Dedifferentiated amniotic fluid mesenchymal stem cell (primary cell): ENCODE results near the gene CIC.
"Not testable (repeated sequence)": the region's sequence is repeated elsewhere in the genome, so short reads cannot be mapped to it uniquely, and the experiment has no call there.

Experiments
- DNase-seq: peaks from one replicate; pipeline ENCODE4 v3.0.0-alpha.2; 2016; ENCODE audit errors: extremely low spot score

The CIC gene

GRCh38 chr19:42313096-42313839 lies 44.2 kb downstream of the CIC start, which contains the start of gene TMEM145:
Gene TMEM145 (plus strand): TSS chr19:42313309. CDS start chr19:42313377, 68 bp downstream.
- DNase-seq = peak; percentile 17

DNA sequence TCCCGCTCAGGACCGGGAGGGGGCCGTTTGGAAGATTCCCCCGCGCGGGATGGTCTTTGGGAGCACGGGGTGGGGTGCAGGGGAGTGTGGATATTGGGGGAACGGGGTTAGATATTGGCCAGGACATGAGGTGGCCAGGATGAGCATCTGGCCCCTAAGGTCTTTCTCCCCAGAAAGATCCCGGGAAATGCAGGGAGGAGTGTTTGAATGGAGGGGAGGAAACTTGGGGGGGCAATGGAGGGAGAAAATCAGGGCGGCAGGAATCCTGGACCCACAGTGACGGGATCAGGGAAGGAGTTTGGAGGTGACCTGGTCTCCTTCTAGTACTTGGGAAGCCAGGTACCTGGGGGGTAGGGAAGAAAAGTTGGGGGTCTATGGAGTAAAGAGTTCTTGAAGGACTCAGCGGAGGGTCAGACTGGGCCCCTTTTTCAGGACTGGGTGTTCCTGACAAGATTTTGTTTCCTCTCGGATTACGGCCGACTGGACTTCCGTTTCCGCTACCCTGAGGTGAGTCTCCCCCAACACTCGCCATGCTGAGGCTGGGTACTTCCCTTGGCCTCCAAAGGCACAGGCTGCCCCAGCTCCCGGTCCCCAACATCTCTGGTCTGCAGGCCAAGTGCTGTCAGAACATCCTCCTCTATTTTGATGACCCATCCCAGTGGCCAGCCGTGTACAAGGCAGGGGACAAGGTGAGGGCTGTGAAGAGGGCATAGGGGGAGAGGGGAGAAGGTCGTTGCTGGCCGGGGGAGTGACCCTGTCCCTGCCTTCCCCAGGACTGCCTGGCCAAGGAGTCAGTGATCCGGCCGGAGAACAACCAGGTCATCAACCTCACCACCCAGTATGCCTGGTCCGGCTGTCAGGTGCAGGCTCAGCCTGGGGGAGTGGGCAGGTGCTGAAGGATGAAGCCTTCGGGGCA lies 45.0 kb downstream of the CIC start:
- no peak for DNase-seq

GRCh38 chr19:42315024-42315423 lies 46.0 kb downstream of the CIC start:
- no peak for DNase-seq

DNA sequence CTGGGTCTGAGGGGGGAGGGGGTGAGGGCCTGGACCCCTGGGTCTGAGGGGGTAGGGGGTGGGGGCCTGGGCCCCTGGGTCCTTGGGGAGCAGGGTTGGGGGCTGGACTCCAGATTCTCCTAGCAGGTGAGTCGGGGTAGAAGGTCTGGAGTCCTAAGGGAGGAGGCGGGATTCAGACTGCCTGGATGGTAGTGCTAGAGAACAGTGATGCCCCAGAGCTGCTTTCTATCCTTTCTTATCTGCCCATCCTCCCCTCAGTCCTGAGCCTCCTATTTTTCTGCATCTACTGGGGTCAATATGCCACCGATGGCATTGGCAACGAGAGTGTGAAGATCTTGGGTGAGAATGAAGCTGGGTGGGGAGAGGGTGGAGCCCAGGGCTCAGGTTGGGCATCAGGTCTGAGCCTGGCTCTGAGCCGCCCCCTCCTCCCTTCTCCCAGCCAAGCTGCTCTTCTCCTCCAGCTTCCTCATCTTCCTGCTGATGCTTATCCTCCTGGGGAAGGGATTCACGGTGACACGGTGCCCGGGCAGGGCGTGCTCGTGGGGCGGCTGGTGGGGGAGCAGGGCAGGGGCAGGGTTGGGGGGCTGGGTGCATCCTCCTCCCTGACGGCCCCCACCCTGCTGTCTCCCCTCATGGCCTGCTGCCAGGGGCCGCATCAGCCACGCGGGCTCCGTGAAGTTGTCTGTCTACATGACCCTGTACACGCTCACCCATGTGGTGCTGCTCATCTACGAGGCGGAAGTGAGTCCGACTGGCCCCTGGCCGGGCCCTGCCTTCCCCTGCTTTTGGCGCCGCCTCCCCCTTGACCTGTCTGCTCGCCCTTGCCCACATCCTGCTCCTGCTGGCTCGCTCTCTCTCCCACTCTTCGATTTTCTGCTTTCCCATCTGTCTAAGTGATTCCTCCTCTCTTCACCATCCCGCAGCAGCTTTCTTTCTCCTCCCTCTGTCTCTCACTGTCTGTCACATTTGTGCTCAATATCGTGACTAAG lies 47.5 kb downstream of the CIC start:
- DNase-seq = no peak

GRCh38 chr19:42317535-42317934 lies 48.5 kb downstream of the CIC start:
- DNase-seq = no peak

DNA sequence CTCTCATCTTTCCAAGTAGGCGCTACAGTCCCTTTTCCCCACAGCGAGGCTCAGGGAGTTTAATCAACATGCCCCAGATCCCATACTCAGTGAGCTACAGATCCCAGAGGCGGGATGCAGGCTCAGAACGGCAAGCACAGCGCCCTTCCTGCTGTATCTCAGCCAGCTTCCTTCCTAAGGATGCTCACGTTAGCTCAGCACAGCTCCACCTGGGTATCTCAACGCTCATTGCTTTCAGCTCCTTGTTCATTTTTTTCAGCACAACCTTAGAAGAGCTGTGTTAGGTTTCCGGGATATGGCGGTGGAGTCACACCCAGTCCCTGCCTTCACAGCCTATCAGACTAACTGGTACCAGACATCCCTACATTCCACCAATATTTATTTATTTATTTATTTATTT lies 53.3 kb downstream of the CIC start:
- no peak for DNase-seq

DNA sequence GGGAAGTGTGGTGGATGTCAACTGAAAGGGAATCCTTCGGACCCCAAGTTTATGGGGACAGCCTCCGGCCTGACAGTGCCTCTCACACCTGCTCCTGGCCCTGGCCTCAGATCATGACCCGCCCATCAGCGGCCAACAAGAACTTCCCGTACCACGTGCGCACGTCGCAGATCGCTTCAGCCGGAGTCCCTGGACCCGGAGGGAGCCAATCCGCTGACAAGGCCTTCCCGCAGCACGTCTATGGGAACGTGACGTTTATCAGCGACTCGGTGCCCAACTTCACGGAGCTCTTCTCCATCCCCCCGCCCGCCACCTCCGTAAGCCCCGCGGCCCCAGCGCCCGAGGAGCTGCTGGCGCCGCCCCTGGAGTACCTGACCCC lies 54.4 kb downstream of the CIC start:
- DNase-seq = no peak

- no peak for DNase-seq
Observed at GRCh38 chr19:42323852-42324654, 55.0 kb downstream of the CIC start.

GRCh38 chr19:42324655-42325307 lies 55.7 kb downstream of the CIC start:
- no peak for DNase-seq

GRCh38 chr19:42325308-42325895 lies 56.4 kb downstream of the CIC start, which contains the start of gene MEGF8:
Gene MEGF8 (plus strand): TSS chr19:42325635. CDS start chr19:42326244, 609 bp downstream.
- peak; percentile 99 for DNase-seq

DNA sequence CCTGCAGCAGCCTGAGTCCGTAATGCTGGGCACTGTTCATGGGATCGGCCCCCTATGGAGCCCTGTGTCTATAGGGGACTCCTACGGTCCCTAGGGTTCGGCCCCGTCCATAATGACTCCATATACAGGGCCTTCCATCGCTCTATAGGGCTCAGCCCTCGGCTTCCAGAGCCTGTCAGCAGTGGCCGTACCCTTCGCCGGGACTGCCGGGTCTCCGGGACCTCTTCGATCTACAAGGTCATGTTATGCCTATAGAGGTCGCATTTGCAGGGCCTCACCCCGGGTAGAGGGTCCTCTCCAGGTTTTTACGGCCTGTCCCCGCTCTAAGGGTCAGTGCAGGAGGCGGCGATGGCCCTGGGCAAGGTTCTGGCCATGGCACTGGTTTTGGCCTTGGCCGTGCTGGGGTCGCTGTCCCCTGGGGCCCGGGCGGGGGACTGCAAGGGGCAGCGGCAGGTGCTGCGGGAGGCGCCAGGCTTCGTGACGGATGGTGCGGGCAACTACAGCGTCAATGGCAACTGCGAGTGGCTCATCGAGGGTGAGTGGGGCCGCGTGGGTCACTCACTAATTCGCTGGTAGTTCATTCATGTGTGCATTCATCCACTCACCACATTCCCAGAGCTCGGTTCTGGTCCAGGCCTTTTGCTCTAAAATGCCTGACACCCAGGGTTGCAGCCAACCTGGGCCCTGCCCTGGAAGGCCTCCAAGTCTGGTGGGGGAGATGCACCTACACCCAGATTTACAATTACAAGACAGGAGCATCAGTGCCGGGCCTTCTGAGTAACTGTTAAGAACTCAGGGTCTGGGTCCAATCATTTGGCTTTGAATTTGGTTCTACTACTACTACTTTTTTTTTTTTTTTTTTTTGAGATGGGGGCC lies 57.1 kb downstream of the CIC start:
- no peak for DNase-seq

- no peak for DNase-seq
Observed at GRCh38 chr19:42326969-42327368, 57.9 kb downstream of the CIC start.

DNA sequence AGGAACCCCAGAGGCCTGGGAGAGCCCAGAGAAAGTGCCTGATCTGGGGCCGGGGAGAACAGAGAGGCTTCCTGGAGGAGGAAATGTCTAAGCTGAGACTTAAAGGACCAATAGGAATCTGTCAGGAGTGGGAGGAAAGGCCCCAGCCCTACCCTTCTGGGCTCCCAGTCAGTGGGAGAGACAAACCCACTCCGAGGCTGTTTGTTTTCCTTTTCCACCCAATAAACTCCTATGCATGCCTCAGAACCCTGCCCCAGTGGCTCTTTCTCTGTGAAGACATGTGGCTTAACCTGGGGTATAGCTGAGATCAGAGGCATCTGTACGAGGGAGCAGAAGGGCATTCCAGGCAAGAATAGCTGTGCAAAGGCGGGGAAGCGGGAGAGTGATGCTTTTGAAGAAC lies 58.3 kb downstream of the CIC start:
- DNase-seq = no peak

- no peak for DNase-seq
Observed at GRCh38 chr19:42328106-42328505, 59.1 kb downstream of the CIC start.

GRCh38 chr19:42328854-42329253 lies 59.8 kb downstream of the CIC start:
- DNase-seq = no peak

DNA sequence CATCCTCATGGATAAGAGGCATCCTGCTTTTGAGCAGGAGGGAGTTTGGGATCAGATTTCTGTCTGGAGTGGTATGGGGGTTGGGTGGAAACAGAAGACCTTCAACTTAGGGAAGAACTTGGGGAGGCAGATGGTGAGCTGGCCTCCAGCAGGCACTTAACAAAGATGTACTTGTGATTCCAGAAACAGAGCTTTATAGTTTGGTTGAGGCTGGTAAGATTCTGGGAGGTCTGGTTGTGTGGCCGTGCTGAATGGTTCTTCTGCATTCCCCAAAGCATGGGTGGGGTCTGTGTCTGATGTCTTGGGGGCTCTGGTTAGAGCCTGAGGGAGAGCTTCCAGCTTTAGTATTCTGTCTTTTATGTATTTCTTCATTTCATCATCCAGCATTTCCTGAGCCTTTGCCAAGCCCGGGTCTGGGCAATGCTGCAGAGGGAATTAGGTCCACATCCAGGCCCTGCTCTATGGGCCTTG lies 61.2 kb downstream of the CIC start:
- DNase-seq = peak; percentile 64

- DNase-seq = not testable (repeated sequence)
Observed at GRCh38 chr19:42331333-42331732, 62.3 kb downstream of the CIC start.

- no peak for DNase-seq
Observed at GRCh38 chr19:42332059-42332458, 63.0 kb downstream of the CIC start.

DNA sequence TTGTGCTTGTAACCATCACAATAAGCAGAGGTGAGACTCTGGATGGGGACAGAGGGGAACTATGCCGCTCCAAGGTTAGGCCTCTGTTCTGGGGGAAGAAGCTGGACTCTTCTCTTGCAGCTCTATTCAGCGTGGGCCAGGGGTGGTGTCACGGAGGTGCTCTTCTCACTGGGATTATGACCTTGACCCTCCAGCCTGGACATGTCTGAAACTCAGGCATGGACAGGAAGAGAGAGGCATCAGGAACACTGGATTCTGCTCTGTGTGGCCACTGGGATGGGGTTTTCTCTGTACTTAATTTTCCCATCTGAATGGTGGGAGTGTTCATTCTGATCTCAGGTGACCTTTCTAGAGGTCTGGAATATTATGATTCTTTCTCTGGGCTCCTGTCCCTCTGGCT lies 64.0 kb downstream of the CIC start:
- DNase-seq = no peak
